NK-92 (cell line): Measurements from ENCODE around the gene FOXL3.

Experiments
- DNase-seq: peaks from one replicate; lab custom pipeline; 2025; ENCODE audit not compliant: unreplicated experiment; lab: John Stamatoyannopoulos, UW

Gene FOXL3

DNA sequence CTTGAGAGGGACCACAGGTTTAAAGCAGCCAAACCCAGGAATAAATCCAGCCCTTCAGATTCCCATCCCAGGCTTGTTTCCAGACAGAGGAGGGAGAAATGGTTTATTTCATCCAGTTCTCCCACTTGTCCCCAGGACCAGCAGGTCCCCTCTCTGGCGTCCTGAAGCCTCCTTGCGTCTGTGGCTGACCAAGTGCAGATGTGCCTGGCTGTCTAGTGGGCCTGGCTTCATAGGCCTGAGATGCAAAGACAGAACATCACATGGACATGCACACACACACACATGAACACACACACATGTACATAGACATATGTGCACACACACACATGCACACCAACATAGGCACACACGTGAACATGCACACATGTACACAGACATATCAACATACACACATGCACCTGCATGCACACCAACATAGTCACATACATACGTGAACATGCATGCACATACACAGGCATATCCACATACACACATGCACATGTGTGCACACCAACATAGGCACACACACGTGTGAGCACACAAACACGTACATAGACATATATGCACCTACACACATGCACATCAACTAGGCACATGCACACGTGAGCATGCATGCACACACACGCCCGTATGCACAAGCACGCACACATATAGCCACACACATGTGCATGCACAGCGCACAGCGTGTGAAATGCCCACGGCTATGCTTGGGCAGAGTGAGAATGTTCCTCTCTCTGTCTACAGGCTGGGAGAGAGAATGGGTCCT lies 10.7 kb downstream of the FOXL3 start:
- no peak for DNase-seq

DNA sequence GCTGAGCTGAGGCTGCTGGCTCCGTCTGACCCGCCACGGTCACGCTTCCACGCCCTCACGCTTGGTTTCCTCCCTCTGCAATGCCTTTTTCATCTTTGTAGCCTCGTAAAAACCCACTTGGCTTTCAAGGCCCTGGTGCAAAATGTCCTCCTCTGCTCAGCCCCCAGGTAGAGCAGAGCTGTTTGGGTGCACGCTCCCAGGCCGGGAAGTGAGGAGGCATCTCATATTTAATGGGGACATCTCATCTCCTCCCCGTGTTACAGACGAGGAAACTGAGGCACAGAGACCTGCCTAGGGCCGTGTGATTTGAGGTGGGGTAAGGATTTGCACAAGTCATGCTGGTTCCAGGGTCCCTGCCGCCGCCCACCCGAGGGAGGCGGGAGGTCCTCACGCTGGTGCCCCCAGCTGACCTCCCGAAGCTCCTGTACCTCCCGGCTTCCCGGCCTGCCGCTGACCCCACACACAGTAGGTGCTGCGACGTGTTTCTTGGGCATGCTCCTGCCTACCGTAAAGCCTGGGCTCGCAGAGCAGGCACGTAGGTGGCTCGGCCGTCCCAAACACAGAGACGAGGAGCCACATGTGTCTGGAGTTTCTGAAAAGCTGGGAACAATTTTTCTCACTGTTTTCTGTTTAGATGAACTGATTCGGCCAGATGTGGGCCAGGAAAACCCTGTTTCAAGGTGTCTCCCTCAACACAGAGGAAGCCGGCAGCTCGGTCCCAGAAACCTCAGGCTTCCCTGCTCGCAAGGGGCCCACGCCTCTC lies 11.5 kb downstream of the FOXL3 start:
- no peak for DNase-seq

DNA sequence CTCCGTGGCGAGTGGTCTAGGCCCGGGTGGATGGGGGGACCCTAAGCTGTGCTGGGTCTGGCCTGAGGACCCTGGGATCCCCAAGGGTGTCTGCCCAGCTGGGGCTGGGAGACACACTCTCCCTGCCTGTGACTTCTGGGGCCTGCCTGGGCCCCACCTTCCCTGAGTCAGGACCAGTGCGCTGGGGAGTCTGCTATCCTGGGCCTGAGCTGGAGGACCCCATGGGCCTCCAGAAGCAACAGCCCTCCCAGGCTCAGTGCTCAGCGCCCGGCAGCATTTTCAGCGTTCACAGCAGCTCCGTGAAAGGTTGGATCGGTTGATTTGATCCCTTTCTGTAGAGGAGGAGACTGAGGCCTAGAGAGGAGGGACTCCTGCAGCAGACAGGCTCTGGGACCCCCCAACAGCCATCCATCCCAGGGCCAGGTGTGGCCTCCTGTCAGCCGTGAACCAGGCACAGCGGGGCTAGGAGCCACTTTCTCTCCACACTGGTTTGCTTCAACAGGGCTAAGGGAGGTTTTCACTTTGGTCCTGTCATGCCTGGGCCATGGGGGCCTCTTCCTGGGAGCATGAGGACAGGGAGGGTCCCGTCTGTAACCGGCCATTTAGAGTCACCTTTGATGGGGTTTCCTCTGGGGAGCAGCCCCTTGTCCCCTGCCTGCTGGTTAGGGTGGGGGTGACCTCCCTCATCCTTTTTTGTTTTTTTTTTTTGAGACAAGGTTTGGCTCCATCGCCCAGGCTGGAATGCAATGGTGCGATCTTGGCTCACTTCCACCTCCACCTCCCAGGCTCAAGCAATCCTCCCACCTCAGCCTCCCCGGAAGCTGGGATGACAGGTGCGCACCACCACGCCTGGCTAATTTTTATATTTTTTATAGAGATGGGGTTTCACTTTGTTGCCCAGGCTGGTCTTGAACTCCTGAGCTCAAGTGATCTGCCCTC lies 12.4 kb downstream of the FOXL3 start:
- no peak for DNase-seq

DNA sequence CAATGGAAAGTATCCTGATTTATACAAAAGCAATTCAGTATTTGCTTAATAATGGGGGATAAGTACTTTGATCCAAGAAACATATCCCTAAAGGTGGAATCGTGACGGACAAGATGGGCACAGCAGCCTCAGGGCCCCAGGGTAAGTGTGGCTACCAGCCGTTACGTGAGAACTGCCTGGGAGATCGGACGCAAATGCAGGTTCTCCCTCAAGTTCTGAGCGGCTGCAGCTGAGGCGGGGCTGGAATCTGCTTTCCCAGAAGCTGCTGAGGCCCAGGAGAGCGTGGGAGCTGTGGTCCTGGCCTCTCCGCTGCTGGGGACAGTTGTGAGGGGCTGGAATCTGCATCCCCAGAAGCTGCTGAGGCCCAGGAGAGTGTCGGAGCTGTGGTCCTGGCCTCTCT lies 13.5 kb downstream of the FOXL3 start:
- no peak for DNase-seq

DNA sequence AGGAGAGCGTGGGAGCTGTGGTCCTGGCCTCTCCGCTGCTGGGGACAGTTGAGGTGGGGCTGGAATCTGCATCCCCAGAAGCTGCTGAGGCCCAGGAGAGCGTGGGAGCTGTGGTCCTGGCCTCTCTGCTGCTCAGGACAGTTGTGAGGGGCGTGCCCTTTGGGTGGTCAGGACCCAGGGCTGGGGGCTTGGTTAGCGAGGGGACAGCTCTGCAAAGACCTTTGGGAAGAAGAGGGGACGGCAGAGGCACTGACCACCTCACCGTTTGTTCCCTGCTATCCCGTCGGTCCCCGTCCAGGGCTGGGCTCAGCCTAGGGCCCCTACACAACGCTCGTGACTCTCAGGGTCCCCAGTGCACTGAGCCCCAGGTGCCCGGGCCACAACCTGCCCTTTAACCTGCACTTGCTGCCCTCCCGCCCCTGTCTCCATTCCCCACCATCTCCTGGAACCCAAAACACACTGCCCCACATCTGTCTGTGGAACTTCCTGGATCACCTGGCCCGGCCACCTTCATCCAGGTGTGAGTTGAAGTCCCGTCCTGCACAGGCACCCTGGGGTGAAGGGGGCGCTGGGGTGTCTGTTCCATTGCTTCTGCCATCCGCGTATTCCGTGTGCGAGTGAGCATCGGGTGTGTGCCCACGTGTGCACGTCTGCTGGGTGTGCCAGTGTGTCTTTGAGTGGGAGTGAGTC lies 14.1 kb downstream of the FOXL3 start:
- no peak for DNase-seq

DNA sequence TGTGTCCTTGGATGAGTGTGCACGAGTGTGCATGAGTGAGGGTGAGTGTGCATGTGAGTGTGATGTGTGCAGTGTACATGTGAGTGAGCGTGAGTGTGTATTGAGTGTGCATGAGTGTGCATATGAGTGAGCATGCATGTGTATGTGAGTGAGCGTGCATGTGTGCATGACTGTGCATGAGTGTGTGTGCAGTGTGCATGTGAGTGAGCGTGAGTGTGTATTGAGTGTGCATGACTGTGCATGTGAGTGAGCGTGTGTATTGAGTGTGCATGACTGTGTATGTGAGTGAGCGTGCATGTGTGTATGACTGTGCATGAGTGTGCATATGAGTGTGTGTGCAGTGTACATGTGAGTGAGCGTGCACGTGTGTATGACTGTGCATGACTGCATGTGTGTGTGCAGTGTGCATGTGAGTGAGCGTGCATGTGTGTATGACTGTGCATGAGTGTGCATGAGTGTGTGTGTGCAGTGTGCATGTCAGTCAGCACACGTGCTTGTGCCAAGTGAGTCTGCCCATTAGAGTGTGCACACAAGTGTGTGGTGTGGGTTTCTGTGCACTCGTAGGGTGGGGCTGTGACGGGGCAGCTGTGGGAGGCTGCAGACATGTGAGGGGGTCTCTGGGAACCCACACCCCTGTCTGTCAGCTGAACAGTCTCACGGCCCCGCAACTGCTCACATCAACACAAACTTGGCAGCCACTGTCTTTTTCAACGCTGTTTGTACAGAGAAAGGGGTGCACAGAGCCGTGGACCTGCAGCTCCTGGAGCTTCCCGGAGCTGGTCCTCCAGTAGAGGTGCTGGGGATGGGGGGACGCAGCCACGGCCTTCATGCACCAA lies 14.8 kb downstream of the FOXL3 start:
- DNase-seq = no peak

DNA sequence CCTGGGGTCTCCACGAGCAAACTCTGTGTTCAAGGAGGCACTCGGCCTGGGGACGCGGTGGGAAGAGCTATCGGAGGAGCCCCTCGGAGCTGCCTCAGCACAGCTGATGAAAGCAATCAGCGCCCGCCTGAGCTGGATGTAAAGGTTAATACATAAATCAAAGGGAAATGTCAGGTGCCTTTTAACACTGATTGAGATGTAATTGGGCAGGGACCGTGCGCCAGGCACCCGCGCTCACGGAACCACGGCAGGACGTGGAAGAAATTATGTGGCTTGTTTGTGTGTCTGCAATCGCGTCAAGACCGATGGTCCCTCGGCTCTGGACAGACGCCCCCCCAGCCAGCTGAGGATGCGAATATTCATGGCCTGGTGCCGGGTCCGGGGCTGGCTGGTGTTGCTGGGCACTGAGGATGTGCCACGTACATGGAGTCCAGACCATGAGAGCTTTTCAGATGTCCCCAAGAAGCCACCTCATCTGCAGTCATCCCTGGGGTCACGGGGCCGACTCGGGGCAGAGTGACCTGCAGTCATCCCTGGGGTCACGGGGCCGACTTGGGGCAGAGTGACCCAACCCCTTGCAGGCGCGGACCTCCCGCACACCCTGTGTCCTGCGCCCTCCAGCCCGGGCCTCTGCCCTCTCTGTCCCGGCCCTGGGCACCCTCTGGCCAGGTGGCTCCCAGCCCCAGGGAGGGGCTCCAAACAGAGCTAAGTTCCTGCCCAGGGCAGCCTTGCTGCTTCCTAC lies 15.6 kb downstream of the FOXL3 start:
- no peak for DNase-seq

DNA sequence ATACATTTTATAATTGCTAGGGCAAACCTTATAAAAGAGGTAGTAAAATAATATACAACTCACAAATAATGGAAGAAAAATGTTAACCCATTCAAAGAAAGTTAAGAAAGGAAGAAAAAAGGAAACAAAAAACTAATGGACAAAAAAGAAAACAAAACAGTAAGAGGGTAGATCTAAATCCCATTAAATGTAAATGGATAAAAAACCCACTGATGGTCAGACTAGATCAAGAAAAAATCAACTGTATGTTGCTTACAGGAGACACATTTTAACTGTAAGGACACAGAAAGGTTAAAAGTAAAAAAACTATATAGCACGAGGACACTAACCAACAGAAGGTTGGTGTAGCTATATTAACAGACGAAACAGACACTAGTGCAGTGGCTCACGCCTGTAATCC lies 18.0 kb downstream of the FOXL3 start:
- DNase-seq = no peak

DNA sequence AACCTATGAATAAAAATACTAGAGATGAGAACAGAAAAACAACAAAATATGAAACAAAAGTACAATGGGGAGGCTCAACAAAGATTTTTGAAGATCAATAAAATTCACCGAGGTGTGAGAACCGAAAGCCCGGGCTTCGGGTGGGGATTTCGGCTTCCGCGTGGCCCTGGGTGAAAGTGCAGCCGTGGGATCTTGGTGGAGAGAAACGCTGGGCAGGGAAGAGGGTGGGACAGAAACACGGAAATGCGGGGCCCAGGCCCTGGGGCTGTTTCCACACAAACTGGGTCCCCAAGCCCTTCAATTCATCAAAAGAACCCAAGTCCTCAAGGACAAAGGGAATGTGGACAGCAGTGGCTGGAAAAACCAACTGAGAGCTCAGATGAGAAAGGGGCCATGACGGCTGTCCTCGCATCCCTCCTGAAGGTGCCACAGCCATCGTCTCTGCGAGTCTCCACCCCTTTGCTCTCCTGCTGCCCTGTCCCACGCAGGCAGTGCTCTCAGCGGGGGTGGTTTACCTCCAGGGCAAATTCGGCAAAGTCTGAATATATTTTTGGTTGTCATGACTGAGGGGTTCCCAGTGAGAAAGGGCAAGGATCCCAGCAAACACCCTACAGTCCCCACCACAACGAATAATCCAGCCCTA lies 19.7 kb downstream of the FOXL3 start:
- no peak for DNase-seq

DNA sequence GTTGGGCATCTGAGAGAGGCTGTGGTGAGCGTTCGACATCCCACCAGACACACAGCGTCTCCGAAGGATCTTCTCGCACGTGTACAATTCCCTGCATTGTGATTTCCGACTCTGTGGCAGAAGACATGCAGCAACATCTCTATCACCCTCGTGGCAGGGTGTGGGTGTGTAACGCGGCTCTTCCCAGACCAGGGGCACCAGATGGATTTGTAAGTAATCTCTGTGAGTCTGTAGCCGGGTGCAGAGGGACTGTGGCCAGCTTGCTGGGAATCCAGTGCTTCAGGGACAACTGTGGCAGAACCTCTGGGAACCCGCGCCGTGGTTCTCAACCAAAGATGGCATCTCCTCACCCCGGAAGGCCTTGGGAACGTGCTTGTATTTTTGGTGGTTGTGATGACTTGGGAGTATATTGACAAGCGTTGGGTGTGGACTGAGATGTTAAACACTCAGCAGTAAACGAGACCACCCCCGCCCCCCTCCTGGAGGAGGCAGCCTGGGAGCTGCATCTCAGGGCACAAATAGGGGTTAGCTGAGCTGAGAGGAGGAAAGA lies 21.2 kb downstream of the FOXL3 start:
- no peak for DNase-seq

DNA sequence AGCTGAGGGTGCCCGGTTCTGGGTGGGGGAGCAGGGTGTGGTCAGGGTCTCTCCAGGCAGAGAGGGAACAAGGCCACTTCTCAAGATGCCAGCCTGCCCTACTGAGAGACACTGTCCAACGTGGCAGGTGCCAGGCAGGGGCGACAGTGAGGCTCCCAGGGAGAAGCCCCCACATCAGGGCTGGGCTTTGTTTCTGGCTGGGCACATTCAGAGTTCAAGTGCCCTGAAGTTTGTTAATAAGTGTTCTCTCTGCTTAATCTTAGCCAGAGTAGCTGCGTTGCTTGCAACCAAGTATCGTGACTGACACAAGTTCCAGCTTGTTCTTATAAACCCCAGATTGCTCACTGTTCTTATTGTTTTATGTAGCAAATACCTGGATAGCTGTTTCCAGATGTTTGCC lies 21.8 kb downstream of the FOXL3 start:
- DNase-seq = no peak

DNA sequence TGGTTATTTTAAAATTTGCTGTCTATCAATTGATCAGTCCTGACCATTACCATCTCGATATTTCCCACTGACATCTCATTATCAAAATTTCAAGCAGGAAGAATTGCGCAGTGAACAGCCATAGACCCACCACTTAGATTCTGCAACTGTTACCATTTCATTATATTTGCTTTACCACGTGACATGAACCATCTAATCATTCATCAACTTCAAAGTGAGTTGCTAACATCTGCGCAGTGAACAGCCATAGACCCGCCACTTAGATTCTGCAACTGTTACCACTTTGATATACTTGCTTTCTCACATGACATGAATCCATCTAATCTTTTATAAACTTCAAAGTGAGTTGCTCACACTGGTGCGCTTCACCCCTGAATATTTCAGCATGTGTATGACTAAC lies 22.5 kb downstream of the FOXL3 start:
- DNase-seq = no peak

DNA sequence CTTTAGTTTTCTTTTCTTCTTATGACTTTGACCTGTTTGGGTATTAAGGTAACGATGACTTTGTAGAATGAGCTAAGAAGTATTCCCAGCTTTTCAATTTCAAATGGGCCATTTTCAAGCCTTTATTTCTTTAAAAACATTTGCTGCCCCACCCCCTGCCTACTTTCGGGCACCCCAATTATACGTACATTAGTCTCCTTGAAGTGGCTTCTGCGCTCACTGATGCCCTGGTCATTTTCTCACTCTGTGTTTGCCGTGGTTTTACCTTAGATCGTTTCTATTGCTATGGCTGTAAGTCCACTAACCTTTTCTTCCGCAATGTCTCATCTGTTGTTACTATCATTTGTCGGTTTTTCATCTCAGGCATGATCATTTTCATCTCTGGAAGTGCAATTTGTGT lies 24.9 kb downstream of the FOXL3 start:
- DNase-seq = no peak

DNA sequence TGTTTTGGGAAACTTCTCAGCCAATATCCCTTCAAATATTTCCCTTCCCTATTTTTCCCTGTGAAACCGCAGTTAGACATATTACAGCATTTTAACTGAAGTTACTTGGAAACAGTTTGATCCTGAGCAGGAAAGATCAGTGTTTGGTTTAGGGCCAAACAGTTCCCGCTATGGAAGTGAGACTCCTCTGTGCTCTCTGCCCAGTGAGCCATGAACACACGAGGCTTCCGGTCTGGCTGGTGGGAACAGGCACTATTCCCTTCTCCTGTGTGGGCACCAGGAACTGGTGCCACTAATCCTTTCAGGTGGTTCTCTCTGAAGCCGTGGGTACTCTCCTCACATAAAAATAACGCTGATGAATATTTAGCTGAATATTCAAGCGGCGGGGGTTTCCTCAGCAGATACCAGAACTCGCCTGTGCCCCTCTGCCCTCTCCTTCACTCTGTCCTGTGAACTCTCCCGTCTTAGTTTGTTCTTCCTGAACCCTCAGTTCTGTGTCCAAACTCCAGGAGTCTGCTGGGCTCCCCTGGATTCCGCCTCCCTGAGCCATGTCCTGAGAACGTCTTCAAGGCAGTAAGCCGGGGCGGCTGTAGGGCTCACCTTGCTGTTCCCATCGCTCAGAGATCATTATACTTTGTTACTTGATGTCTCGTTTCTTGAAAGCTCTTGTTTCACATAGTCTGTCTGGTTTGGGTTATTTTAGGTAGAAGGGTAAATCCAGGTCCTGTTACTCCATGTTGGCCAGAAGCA lies 25.7 kb downstream of the FOXL3 start:
- no peak for DNase-seq

DNA sequence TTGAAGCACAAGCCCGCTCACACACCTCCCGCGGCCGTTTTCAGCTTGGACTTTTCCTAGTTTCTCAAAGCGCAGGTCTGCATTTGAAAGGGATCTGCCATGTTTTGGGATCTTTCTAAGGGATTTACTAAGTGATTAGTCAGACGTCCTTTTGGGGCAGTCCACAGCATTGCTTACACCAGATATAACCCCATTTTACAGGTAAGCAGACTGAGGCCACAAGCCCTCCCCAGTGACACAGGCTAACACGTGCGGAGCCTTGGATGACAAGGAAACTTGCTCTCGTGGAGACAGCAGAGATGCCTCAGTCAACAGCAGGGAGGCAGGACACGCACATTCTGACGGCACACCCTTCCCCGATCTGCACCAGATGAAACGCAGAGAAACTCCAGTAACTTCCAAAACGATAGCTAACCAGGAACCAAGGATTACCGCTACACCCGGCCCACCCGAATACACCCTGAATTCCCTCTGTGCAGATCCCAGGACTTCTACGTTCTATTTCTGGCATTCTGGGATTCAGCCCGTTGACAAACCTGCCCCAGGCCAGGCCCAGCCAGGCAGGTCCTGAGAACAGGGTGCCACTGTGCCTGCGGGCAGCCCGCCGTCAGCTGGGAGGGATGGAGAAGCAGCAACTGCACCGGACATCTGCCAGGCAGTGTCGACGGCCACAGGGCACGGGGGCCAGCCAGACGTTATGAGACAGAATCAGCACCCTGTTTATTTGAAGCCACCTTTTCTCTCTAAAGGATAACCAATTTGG lies 27.9 kb downstream of the FOXL3 start:
- DNase-seq = no peak

DNA sequence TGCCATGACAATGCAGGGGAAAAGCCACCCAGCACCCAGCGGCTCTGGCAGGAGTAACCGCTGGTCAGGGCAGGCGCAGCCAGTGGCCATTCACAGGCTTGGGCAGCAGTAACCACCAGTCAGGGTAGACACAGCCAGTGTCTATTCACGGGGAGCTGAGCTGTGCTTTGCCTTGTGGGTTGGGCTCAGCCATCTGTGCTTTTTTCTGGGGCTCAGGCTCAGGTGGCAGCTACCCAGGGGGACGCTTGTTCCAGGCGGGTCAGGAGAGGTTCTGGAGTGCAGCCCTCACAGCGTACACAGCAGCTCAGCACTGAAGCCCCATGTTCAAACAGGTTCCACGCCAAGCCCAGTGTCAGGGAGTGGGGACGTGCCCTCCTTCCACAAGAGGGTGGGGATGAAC lies 28.5 kb downstream of the FOXL3 start:
- no peak for DNase-seq
